Brain microvascular endothelial cell (primary cell): ENCODE results near the gene USP32.

Experiments used
- DNase-seq: peaks from one replicate; pipeline ENCODE4 v3.0.0-alpha.2; 2020
- H3K27ac ChIP-seq: fragments of 250-450 bp; sonication (Bioruptor Pico); 2 replicates; pipeline ENCODE4 v1.5.1; 2020; ENCODE audit warnings: mild to moderate bottlenecking, moderate library complexity
- H3K27me3 ChIP-seq: fragments of 250-450 bp; sonication (Bioruptor Pico); replicated peaks from 2 replicates; pipeline ENCODE4 v1.5.1; 2020; ENCODE audit warnings: mild to moderate bottlenecking
- H3K36me3 ChIP-seq: fragments of 250-450 bp; sonication (Bioruptor Pico); replicated peaks from 2 replicates; pipeline ENCODE4 v1.5.1; 2020; ENCODE audit warnings: mild to moderate bottlenecking
- H3K4me3 ChIP-seq: 2 replicates; pipeline ENCODE4 v1.5.1; 2011; ENCODE audit warnings: low read depth, mild to moderate bottlenecking, control low read depth, low read length, moderate library complexity
- CTCF ChIP-seq: IDR thresholded peaks from 2 replicates; pipeline ENCODE4 v1.5.1; 2011; ENCODE audit warnings: low read depth, mild to moderate bottlenecking, moderate library complexity, low read length, control low read depth, inconsistent platforms; ENCODE audit errors: missing control alignments
- in situ Hi-C: cut with HindIII; loops from 2 replicates; pipeline ENCODE4 v1.10.0; 2017; ENCODE audit warnings: low sequenced_read_pairs, low pct_ligation_motif_present

USP32 gene

GRCh38 chr17:60147553-60148223, 244.2 kb downstream of the USP32 start:
- DNase-seq = no peak
- in situ Hi-C loops = no loop called here
- Histone ChIP-seq H3K36me3 (no peaks in the 10 kb centered on the region), H3K27me3 (peaks cover 39% of the 10 kb centered on the region), H3K27ac (no peak overlapping the region), H3K4me3 (no peak overlapping the region)
- no peak for TF ChIP-seq CTCF

DNA sequence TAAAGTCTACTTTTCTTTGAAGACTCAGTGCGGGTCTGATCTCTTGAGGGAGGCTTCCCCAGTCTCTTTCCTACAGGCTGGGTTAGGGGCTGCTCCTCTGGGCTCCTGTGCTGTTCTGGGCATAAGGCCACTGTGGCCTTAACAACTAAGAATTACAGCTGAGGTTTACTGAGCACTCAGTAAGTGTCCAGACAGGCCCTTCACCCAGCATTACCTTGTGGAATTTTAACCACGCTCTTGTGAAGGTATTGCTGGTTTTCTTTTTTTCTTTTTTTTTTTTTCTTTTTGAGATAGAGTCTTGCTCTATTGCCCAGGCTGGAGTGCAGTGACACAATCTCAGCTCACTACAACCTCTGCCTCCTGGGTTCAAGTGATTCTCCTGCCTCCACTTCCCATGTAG, 245.7 kb downstream of the USP32 start:
- in situ Hi-C loops = no loop called here
- TF ChIP-seq CTCF = no peak
- Histone ChIP-seq H3K4me3 (no peak overlapping the region), H3K27me3 (peaks cover 32% of the 10 kb centered on the region), H3K36me3 (no peaks in the 10 kb centered on the region), H3K27ac (no peak overlapping the region)
- no peak for DNase-seq

GRCh38 chr17:60145006-60145935, 246.7 kb downstream of the USP32 start:
- no peaks in the 10 kb centered on the region for H3K36me3 ChIP-seq
- in situ Hi-C loops = no loop called here
- TF ChIP-seq CTCF = no peak
- no peak for DNase-seq
- peaks cover 29% of the 10 kb centered on the region for H3K27me3 ChIP-seq
- H3K27ac ChIP-seq = no peak overlapping the region
- no peak overlapping the region for H3K4me3 ChIP-seq

- Histone ChIP-seq H3K36me3 (no peaks in the 10 kb centered on the region), H3K4me3 (peak overlapping the region; percentile 51), H3K27ac (peak overlapping the region; percentile 36), H3K27me3 (peaks cover 29% of the 10 kb centered on the region)
- DNase-seq = peak; percentile 93
- in situ Hi-C loops = no loop called here
- TF ChIP-seq CTCF = peak; percentile 92
These were observed 248.9 kb downstream of the USP32 start for GRCh38 chr17:60142872-60143499.

GRCh38 chr17:60141111-60142018, 250.6 kb downstream of the USP32 start:
- in situ Hi-C loops = no loop called here
- peak overlapping the region; percentile 15 for H3K4me3 ChIP-seq
- peak; percentile 24 for DNase-seq
- peaks cover 29% of the 10 kb centered on the region for H3K27me3 ChIP-seq
- TF ChIP-seq CTCF = no peak
- H3K36me3 ChIP-seq = no peaks in the 10 kb centered on the region
- no peak overlapping the region for H3K27ac ChIP-seq
